GM19328 (cell line): Measurements from ENCODE around the gene STRA8.
A peak's percentile ranks its signal among the peaks of the same experiment; 100 is the strongest.

Source experiments
- ATAC-seq: cut with Tn5 transposase; IDR thresholded peaks from one replicate; pipeline ENCODE4 v1.9.1; 2021; ENCODE audit warnings: mild to moderate bottlenecking, moderate library complexity; ENCODE audit not compliant: unreplicated experiment

Gene STRA8, protein sequence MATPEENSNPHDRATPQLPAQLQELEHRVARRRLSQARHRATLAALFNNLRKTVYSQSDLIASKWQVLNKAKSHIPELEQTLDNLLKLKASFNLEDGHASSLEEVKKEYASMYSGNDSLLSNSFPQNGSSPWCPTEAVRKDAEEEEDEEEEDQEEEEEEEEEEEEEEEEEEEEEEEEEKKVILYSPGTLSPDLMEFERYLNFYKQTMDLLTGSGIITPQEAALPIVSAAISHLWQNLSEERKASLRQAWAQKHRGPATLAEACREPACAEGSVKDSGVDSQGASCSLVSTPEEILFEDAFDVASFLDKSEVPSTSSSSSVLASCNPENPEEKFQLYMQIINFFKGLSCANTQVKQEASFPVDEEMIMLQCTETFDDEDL

DNA sequence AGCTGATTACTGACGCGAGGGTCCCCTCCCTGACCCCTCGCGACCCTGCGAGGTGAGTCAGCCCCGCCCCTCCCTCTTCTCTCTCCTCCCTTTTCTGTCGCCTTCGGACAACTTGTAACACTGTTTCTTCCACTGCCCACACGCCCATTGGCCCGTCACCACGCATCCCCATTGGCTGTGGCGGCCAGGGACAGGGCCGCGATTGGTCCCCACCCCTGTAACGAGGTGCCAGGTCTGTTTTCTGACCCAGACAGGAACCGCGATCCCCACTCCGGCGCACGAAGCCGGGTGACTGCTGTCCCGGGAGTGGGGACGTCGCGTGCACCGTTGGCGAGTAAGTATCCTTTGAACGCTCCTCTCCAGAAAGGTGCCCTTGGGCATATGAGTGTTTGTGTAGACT is at the start of gene STRA8:
Gene STRA8 (plus strand): TSS at position 269 of the 400 bp plus-strand sequence. CDS start 6,687 bp downstream, outside the sequence.
- no peak for ATAC-seq

DNA sequence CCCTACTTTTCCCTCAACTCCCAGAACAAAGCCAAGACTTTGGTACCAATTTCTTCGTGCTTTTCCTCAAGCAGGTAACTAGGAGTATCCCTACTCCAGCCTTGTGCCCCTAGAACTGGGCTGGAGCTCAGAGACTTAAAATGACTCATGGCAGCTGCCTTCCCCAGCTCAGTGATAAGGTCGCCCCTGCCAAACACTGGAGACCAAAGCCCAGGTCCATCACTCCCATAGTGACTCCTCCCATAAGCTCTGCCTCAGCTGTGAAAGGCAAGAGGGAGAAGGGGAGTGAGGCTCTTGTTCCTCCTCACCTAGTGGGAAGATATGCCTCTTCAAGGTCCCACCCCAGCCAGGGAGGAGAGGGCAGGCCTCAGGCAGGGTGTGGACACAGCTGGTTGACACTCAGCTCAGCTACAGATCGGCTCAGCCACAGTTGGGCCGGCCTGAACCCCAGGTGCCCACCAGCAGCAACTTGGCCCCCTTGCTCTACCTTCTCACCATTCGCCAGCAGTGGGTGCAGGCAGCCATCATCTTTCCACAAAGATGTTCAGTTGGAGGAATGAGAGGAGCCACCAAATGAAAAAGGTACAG is 49.3 kb upstream of the STRA8 start:
- no peak for ATAC-seq

DNA sequence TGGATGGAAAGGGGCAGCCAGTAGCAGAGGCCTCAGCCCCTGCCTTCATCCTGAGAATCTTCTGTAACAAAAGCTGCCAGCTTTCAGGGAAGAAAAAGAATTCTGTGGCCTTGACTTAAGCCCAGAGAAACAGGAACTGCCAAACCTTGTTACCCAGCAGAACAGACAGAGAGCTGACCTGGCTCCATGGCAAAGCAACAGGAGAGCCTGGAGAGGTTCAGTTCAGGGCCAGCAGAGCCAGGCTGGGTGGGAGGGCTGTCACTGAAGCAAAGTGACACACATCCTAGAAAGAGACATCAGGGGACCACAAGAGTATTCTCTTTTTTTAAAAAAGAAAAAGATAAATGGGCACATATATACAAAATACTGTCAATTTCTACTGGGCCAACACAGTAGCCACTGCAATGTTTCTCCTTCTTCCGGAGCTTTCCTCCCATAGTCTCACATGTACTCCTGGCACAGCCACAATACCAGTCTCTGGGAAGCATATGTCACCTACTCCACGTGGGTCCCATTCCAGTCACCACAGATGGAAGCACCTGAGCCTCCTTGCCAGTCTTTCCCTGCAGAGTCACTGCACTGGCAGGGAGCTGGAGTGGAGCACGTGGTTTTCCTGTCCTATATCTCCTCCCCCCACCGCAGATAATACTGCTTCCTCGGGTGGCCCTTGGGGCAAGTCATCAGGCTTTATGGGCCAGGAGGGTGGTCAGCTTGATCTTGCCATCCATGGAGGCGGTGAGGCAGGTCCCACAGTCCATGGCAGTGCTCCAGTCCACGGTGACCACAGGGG is 48.0 kb upstream of the STRA8 start:
- no peak for ATAC-seq

DNA sequence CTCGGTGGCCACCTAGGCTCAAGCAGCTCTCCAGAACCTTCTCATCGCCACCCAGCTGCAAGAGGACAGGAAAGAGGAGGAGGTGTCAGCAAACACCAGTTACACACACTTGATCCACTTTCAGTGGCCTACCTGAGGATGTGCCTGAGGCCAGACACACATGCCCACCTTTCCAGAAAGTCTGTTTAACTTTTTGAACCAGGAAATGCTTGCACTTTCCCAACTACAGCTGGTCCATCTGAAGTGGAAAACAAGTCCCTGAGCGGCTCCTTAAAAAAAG is 47.4 kb upstream of the STRA8 start:
- no peak for ATAC-seq

DNA sequence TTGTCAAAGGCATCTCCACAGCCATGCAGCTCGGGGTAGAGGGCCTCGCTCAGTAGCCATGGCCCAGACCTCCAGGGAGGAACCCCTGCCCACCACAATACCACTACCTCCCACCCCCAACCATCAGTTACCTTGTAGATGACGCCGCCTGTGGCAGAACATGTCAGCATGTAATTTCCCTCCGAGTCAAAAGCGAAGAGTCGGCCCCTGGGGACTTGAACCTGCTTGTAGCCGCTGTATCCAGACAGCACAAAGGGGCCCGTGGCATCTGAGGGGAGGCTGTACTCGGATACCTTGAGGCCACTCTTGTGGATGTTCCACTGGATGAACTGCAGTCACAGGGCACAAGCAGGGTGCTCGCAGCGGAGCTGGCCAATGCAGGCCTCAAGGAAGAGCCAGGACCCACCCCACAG is 46.8 kb upstream of the STRA8 start:
- ATAC-seq = peak; percentile 68

DNA sequence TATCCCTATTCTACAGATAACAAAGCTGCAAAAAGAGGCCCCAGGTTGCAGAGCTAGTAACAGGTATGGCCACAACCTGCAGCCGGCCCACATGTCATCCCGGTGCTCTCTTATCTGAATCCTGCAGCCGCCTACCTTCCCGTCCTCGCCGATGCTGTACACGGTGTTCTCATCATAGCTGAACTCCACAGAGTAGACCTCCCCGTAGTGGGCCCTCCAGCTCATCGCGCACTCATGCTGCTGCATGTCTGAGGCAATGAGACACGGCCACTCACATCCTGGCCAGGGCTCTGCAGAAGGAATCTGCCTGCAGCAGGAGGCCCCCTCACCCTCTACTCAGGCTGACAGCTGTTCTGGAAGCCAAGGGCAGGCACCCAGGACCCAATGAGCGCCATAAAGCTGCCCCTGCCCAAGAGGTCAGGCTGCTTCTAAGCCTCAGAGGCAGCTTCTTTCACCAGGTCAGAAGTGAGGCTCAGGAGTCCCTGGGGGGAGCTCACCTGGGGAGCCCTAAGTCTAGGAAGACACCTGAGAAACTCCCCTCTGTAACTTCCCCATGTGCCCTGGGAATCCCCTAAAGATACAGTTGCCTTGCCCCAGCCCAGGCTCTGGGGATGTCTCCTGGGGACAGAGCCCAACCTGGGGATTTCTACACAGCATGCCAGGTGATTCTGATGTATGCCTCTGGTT is 45.2 kb upstream of the STRA8 start:
- ATAC-seq = no peak

DNA sequence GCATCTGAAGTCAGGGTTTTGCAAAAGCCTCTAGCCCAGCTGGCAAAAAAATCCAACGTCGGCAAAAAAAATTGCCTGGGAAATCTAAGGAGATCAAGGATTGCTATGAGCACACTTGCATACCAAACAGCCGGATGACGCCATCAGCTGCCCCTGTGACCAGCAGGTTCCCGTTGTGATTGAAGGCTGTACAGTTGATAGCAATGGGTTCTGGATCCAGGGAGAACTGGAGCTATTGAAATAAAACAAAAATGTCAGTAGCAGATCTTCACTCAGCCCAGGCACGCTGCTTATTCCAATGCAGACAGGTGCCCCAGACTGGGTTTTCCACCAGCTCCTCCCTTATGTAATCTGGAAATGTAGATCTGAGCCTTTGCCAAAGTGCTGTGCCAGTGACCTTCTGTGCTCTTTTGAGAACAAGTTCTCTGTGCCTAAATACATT is 44.4 kb upstream of the STRA8 start:
- ATAC-seq = no peak

DNA sequence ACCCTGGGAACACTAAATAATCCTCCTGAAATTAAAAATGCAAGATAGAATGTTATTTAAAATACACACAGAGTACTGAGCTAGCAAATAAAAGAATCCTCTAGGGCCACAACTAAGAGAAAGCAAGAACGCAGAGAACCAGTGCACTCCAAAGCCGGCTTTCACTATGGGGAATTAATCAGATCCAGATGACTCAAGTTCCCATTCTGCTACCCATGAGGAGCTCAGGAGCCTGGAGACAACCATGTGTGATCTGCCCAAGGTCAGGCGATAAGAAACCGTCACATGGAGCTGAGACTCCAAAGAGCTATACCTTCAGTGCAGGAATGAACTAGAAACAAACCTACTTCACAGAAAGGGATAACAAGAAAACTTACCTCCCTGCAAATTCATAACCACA is 43.7 kb upstream of the STRA8 start:
- ATAC-seq = no peak

DNA sequence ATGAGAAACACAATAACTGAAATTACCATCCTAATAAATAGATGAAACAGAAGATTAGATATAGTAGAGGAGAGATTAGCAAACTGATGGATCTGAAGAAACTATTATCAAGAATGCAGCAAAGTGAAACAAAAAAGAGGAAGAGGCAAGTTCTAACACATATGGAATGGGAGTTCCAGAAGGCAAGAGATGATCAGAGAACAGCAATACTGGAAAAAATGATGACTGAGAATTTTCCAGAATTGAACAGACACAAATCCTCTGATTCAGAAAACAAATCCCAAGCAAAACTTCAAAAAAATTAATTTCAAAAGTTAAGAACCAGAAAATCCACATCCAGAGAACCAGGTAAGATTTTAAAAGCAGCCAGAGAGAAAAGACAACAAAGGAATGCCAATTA is 42.9 kb upstream of the STRA8 start:
- no peak for ATAC-seq

DNA sequence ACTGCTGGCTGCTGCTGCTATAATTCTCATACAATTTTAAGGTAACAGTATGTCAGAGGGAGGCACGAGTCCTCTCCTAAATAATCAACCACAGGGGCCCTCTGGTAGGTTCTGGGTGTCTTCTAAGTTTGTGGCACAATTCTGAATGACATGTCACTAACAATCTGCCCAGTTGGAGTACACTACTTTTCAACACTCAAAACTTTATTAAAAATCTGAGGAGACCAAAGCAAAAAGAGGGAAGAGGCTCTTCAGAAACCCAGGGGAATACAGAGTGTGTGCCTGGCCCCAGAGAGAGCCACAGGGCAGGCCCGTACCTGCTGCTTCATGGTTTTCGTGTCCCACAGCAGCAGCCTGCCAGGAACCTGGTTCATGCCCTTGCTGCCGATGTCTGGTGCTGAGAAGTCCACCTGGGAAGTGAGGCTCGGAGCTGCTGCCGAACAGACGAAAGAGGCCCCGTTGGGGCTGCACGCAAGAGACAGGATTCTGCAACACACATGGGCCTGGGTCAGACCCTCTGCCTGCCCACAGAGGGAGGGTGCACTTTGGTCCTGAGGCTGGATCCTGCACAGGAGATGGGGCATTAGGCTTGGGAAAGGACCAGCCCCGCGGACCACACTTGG is 40.6 kb upstream of the STRA8 start:
- ATAC-seq = no peak

DNA sequence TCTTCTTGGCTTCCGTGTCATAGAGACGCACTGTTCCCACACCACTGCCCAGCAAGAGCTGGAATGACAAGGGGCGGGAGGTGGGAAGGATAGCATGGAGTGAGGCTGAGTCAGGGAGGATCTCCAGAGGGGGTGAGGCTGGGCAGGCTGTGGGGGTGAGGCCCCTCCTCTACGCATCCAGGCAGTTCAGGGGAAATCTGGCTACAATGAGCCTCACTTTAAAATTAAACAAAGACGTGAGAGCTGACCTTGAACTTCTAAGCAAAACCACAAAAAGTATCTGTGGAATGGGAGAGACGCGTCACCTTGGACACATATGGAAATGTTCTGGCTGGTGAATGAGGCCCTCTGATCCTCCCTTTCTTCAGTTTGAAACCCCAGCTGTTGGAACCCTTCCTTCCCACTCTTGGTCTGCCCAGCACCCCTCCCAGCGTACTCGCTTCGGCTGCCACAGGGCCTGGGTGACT is 40.0 kb upstream of the STRA8 start:
- no peak for ATAC-seq

DNA sequence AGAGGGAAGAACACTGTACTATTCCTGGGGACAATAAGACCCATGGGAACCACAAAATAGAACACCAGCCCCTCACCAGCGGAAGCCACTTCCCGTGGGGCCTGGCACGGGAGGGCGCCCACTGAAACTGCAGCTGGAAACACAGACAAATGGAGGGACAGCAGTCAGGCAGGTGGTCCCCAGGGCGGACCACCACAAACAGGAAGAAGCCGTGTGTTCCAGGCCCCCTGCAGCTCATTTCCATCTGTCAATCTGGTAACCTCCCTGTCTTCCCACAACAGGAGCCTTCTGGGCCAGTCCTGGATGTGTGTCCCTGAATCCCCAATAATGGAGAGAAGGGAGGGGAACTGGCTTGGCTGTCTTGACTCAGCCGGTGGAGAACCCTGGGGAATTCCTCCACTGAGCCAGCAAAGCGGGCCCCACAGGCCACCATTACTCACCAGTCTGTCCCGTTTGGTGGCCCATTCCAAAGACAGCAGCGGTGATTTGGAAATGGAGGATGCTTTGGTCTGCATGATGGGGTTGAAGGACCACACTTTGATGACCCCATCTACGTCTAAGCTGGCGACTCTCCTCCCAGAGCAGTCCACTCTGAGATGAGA is 39.0 kb upstream of the STRA8 start:
- ATAC-seq = no peak

DNA sequence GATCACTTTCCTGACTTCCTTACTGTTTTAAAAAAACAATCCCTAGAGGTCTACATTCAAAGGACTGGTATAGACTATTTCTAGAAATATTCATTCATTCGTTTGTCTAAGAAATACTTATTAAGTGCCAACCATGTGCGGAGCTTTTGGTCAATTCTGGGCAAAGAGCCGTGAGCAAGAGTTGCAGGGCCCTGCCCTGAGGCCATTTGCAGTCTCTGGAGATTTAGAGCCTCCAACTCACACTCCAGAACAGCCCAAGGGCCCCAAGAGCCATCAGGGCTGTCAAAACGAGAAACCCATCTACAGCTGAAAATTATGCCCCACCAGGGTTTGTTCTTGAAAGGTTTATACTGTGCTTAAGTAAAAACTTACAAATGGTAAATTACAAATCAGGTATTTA is 38.5 kb upstream of the STRA8 start:
- ATAC-seq = no peak

DNA sequence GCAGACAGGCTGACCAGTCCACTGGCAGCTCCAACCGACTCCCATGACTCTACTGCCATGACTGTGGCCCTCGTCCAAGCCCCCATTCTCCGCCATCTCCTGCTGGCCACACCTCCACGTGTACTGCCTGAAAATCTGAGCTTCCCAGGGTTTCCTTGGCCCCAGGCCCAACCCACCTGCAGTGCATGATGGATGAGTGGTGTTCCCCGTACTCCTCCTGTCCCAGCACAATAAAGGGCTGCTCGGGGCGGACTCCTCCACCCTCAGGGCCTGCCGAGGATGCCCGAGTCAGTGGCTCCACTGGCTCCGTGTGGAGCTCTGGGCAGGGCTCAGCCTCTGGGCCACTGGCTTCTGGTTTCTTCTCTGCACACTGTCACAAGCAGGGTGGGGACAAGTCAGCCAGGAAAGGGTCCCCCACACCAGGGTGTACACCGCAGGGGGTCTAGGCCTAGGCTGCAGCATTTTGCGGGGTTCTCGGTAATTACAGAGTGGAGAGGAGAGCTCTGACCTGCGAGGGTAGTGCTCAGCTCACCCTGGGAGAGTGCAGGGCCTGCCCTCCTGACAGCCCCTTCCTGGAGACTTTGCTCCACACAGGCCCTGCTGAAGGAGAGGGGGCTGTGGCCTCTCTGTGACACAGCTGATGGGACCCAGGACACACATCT is 37.5 kb upstream of the STRA8 start:
- ATAC-seq = no peak

DNA sequence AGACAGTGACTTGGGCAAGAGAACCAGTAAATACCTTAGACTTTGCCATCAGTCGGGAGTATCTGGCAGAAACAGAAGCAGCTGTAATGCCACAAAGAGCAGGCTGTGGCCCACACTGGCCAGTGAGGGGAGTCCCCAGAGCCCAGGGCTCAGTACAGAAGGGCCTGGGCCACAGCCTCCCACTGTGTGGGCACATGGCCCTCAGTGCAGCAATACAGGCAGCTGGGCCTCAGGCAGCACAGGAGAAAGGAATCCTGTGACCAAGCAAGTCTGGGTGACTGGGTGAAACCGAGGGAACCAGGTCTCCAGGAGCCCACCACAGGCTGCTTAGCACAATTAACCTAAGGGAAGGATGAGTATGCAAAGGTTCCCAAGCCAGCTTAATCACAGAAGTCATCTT is 36.3 kb upstream of the STRA8 start:
- no peak for ATAC-seq

DNA sequence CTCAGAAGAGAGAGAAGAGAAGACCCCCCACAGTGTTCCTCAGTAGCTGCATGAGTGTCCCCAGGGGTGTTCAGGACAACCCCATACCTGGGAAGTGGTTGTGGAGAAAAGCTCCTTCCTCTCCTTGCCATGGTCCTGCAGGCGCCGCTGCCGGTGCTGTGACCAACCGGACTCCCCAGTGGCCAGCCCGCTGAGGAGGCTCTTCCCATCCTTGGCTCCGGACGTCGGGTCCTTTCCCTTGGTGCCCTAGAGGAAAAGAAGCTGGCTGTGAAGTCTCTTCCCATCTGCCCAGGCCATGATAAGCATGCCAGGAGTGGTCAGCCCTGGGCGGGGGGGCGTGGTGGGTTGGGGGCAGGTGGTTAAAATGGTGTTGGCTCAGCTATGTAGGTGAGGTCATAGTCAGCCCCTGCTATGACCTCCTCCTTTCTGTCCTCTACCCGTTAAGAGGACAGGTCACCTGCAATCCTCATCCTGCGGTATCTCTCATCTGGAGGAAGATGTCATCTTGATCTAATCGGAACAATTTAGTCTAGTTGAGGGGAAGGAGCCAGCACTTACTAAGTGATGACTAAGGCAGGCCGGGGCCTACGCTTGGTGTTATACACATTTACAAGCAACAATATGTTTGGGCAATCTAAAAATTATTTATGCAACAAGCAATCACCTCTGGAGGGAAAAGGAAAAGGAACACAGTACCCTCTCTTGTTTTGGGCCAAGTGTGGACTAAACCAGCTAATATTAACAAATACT is 35.6 kb upstream of the STRA8 start:
- no peak for ATAC-seq

DNA sequence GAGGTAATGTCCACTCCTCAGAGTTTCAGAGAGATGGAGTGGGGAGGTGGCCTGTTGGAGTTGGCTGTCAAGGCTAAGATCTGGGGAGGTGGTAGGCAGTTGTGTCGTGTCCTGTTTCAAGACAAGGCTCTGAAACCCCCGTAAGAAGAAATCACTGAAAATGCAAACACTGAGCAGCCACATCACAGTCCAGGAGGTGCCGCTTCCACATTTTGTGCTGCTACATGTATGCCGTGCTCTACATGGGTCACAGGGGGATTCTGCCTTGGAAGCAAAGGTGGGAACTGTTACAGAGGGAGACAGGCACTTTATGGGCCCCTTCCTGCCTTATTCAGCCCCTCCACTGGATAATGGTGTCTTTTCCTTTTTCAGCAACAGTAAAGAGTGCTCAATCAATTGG is 34.2 kb upstream of the STRA8 start:
- ATAC-seq = no peak

DNA sequence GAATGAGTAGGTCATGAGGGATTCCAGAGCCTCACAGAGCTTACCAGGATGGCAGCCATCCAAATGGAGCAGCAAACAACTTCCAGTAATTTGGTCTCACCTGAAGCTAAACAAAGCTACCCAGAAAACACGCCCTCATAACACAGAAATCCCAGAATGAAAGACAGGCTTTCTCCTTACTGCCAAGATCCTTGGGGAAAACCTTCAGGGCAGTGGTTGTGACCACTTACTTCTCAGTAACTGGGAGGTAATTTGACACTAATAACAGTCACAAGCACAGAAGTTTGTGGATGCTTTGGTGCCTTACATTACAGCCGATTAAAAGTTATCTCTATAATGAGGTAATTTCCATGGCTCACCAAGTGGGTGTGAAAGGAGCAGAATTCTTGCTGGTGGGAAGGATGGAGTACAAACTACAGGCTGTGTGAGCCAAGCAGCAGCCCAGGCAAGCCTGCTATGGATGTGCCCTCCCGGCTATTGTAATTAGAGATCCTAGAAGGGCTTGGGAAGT is 32.8 kb upstream of the STRA8 start:
- no peak for ATAC-seq

DNA sequence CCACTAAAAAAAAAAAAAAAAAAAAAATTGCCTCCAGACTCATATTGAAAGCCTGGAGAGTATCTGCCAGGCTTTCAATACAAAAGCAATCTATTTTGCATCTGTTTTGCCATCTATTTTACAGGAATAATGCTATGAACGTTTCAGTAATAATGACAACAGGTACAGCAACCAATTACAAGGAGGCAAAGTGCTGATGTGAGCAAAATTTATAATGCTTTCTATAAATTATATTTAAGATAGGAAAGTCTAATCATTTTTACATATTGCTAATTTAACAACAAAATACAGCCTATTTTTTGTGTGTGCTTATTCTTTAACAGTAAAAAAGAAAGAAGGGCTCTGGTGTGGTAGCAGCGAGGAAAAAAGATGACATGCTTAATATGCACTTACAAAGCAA is 32.3 kb upstream of the STRA8 start:
- no peak for ATAC-seq
